HEK293T (cell line): ENCODE measurements around the gene RASD1.

Source experiments
- CTCF ChIA-PET: fragments of 350-600 bp; formaldehyde crosslinking; extraction: SDS; loops from one replicate; lab custom pipeline; 2021; ENCODE audit warnings: antibody characterized with exemption, inconsistent platforms; lab: Yijun Ruan, JAX
- POLR2A ChIA-PET: fragments of 350-600 bp; formaldehyde crosslinking; extraction: SDS; loops from one replicate; lab custom pipeline; 2020; ENCODE audit warnings: antibody characterized with exemption, inconsistent platforms; lab: Yijun Ruan, JAX
- DNase-seq: peaks from one replicate; pipeline ENCODE4 v3.0.0; 2012; ENCODE audit warnings: mixed read lengths; ENCODE audit errors: extremely low spot score
- ARNT ChIP-seq: fragments of 450-650 bp; IDR thresholded peaks from 2 replicates; pipeline ENCODE4 v1.6.1; 2017; ENCODE audit warnings: mild to moderate bottlenecking
- BHLHE40 ChIP-seq: fragments of 450-650 bp; IDR thresholded peaks from 2 replicates; pipeline ENCODE4 v1.6.1; 2016; ENCODE audit warnings: mild to moderate bottlenecking, moderate library complexity, borderline replicate concordance
- CTBP1 ChIP-seq: fragments of 450-650 bp; IDR thresholded peaks from 2 replicates; pipeline ENCODE4 v1.6.1; 2016; ENCODE audit warnings: borderline replicate concordance
- ELF4 ChIP-seq: fragments of 450-650 bp; IDR thresholded peaks from 2 replicates; pipeline ENCODE4 v1.6.1; 2017; ENCODE audit warnings: antibody characterized with exemption
- FOXA1 ChIP-seq: fragments of 450-650 bp; IDR thresholded peaks from 2 replicates; pipeline ENCODE4 v1.6.1; 2016; ENCODE audit warnings: mild to moderate bottlenecking
- FOXK2 ChIP-seq: fragments of 450-650 bp; IDR thresholded peaks from 2 replicates; pipeline ENCODE4 v1.6.1; 2016; ENCODE audit warnings: mild to moderate bottlenecking
- FOXM1 ChIP-seq: fragments of 450-650 bp; IDR thresholded peaks from 2 replicates; pipeline ENCODE4 v1.6.1; 2017; ENCODE audit warnings: mild to moderate bottlenecking, borderline replicate concordance
- HDGF ChIP-seq: fragments of 450-650 bp; IDR thresholded peaks from 2 replicates; pipeline ENCODE4 v1.6.1; 2017; ENCODE audit warnings: antibody characterized with exemption, borderline replicate concordance
- L3MBTL2 ChIP-seq: fragments of 450-650 bp; conservative IDR thresholded peaks from 2 replicates; pipeline ENCODE4 v1.6.1; 2016; ENCODE audit warnings: mild to moderate bottlenecking
- LEF1 ChIP-seq: fragments of 450-650 bp; IDR thresholded peaks from 2 replicates; pipeline ENCODE4 v1.6.1; 2017; ENCODE audit warnings: mild to moderate bottlenecking, borderline replicate concordance
- NFRKB ChIP-seq: fragments of 450-650 bp; IDR thresholded peaks from 2 replicates; pipeline ENCODE4 v1.6.1; 2016; ENCODE audit warnings: mild to moderate bottlenecking, moderate library complexity
- PKNOX1 ChIP-seq: fragments of 450-650 bp; IDR thresholded peaks from 2 replicates; pipeline ENCODE4 v1.6.1; 2016
- SP1 ChIP-seq: fragments of 450-650 bp; IDR thresholded peaks from 2 replicates; pipeline ENCODE4 v1.6.1; 2017
- SUZ12 ChIP-seq: fragments of 450-650 bp; IDR thresholded peaks from 2 replicates; pipeline ENCODE4 v1.6.1; 2016; ENCODE audit warnings: mild to moderate bottlenecking
- TARDBP ChIP-seq: fragments of 450-650 bp; IDR thresholded peaks from 2 replicates; pipeline ENCODE4 v1.6.1; 2016
- ZNF384 ChIP-seq: fragments of 450-650 bp; IDR thresholded peaks from 2 replicates; pipeline ENCODE4 v1.6.1; 2016

Gene RASD1

GRCh38 chr17:17474341-17474740 is 21.9 kb downstream of the RASD1 start:
- no peak for TF ChIP-seq PKNOX1
- TF ChIP-seq BHLHE40, result no peak
- no peak for TF ChIP-seq ELF4
- no peak for TF ChIP-seq NFRKB
- no peak for TF ChIP-seq SUZ12
- no peak for TF ChIP-seq HDGF
- TF ChIP-seq ARNT, result no peak
- TF ChIP-seq ZNF384, result no peak
- TF ChIP-seq FOXA1, result no peak
- no peak for TF ChIP-seq SP1
- no peak for TF ChIP-seq LEF1
- no peak for TF ChIP-seq TARDBP
- no peak for TF ChIP-seq CTBP1
- TF ChIP-seq L3MBTL2, result no peak
- TF ChIP-seq FOXM1, result no peak
- no peak for DNase-seq
- POLR2A ChIA-PET, result interaction anchor here (0.9 kb wide), 1 partner anchor 117 kb away, joined by 5 read pairs; the partner anchor contains the start of gene PEMT
- CTCF ChIA-PET, result interaction anchor here (0.8 kb wide), 1 partner anchor 677 kb away, joined by 3 read pairs; no protein-coding TSS in a partner anchor

- POLR2A ChIA-PET, result interaction anchor here (1.3 kb wide), 1 partner anchor 10 kb away, joined by 3 read pairs; no protein-coding TSS in a partner anchor
- no peak for TF ChIP-seq ELF4
- no peak for TF ChIP-seq BHLHE40
- no peak for TF ChIP-seq NFRKB
- TF ChIP-seq L3MBTL2, result no peak
- no peak for TF ChIP-seq ARNT
- TF ChIP-seq LEF1, result no peak
- TF ChIP-seq ZNF384, result no peak
- no peak for TF ChIP-seq TARDBP
- TF ChIP-seq HDGF, result no peak
- no peak for TF ChIP-seq FOXK2
- TF ChIP-seq SUZ12, result no peak
- TF ChIP-seq PKNOX1, result no peak
- TF ChIP-seq FOXM1, result no peak
- no peak for TF ChIP-seq CTBP1
- TF ChIP-seq SP1, result no peak
- TF ChIP-seq FOXA1, result no peak
- DNase-seq, result no peak
- CTCF ChIA-PET, result interaction anchor here (0.6 to 0.7 kb wide), 3 partner anchors 19 to 141 kb away, joined by 3 to 7 read pairs (median 4); no protein-coding TSS in a partner anchor
These were observed 23.8 kb downstream of the RASD1 start for GRCh38 chr17:17472333-17472920.

- CTCF ChIA-PET, result no interaction called here
- POLR2A ChIA-PET, result no interaction called here
- no peak for TF ChIP-seq NFRKB
- no peak for TF ChIP-seq FOXK2
- no peak for TF ChIP-seq LEF1
- no peak for TF ChIP-seq CTBP1
- DNase-seq, result no peak
These were observed 26.2 kb downstream of the RASD1 start for GRCh38 chr17:17469996-17470395.

- CTCF ChIA-PET, result interaction anchor here (0.6 kb wide), 1 partner anchor 144 kb away, joined by 8 read pairs; no protein-coding TSS in a partner anchor
These were observed 26.8 kb downstream of the RASD1 start for GRCh38 chr17:17469358-17469757.

GRCh38 chr17:17468217-17469010 is 27.8 kb downstream of the RASD1 start:
- DNase-seq, result no peak
- ChIA-PET CTCF (interaction anchor here (0.6 to 1.4 kb wide), 2 partner anchors 144 to 327 kb away, joined by 3 to 8 read pairs; no protein-coding TSS in a partner anchor), POLR2A (no interaction called here)
- TF ChIP-seq SUZ12 (no peak), LEF1 (no peak)

More at GRCh38 chr17:17469358-17469757, 26.8 kb downstream of the RASD1 start:
- DNase-seq, result no peak
- TF ChIP-seq SP1 (no peak), HDGF (no peak), TARDBP (no peak), FOXK2 (no peak), L3MBTL2 (no peak), FOXA1 (no peak), PKNOX1 (no peak), LEF1 (no peak), ZNF384 (no peak), NFRKB (no peak), SUZ12 (no peak), ELF4 (no peak), CTBP1 (no peak)
- POLR2A ChIA-PET, result no interaction called here

- DNase-seq, result no peak
- ChIA-PET CTCF (interaction anchor here (1.4 kb wide), 1 partner anchor 326 kb away, joined by 3 read pairs; no protein-coding TSS in a partner anchor), POLR2A (no interaction called here)
- TF ChIP-seq NFRKB, result no peak
- no peak for TF ChIP-seq ARNT
- no peak for TF ChIP-seq LEF1
- no peak for TF ChIP-seq PKNOX1
- no peak for TF ChIP-seq SP1
- no peak for TF ChIP-seq ELF4
- no peak for TF ChIP-seq BHLHE40
- no peak for TF ChIP-seq SUZ12
- no peak for TF ChIP-seq CTBP1
- TF ChIP-seq ZNF384, result no peak
- TF ChIP-seq TARDBP, result no peak
- no peak for TF ChIP-seq FOXA1
- no peak for TF ChIP-seq FOXK2
These were observed 28.5 kb downstream of the RASD1 start for GRCh38 chr17:17467720-17468119.
